SU-DHL-6 (cell line): ENCODE results near the gene SP9.

Source experiments
- H2AFZ ChIP-seq: fragments of 200-600 bp; sonication (generic); 2 replicates; pipeline ENCODE4 v1.6.1; 2014; ENCODE audit warnings: low read depth, mild to moderate bottlenecking, moderate library complexity, mixed read lengths, antibody characterized with exemption, low read length; ENCODE audit not compliant: severe bottlenecking
- H3F3A ChIP-seq: fragments of 200-600 bp; shearing (Covaris generic); 2 replicates; pipeline ENCODE4 v1.6.0; 2016; ENCODE audit warnings: antibody characterized with exemption, mild to moderate bottlenecking; ENCODE audit not compliant: insufficient read depth
- H3K27ac ChIP-seq: fragments of 200-600 bp; sonication (generic); 2 replicates; pipeline ENCODE4 v1.5.1; 2016; ENCODE audit warnings: low read depth, mild to moderate bottlenecking, low read length, moderate library complexity, mixed read lengths
- H3K27me3 ChIP-seq: fragments of 200-600 bp; sonication (generic), shearing (Covaris generic); 2 replicates; pipeline ENCODE4 v1.6.0; 2014; ENCODE audit warnings: mild to moderate bottlenecking, low read length
- H3K36me3 ChIP-seq: fragments of 200-600 bp; sonication (generic); 2 replicates; pipeline ENCODE4 v1.6.1; 2014; ENCODE audit warnings: mild to moderate bottlenecking, low read length, mixed read lengths
- H3K4me2 ChIP-seq: fragments of 300-600, 200-600 bp; shearing (Covaris generic), sonication (generic); 2 replicates; pipeline ENCODE4 v1.6.0; 2014; ENCODE audit warnings: low read length, low read depth, mild to moderate bottlenecking; ENCODE audit not compliant: poor library complexity, severe bottlenecking
- H3K4me3 ChIP-seq: fragments of 200-600 bp; sonication (generic); 2 replicates; pipeline ENCODE4 v1.5.1; 2014; ENCODE audit warnings: antibody characterized with exemption, low read length, mild to moderate bottlenecking, mixed read lengths; ENCODE audit not compliant: insufficient read depth, poor library complexity, severe bottlenecking
- H3K79me2 ChIP-seq: fragments of 200-600 bp; sonication (generic); 2 replicates; pipeline ENCODE4 v1.6.1; 2014; ENCODE audit warnings: mild to moderate bottlenecking, low read length, moderate library complexity; ENCODE audit not compliant: insufficient read depth
- H3K9ac ChIP-seq: fragments of 200-600 bp; sonication (generic); 2 replicates; pipeline ENCODE4 v1.7.0; 2014; ENCODE audit warnings: mild to moderate bottlenecking, low read length
- H3K9me2 ChIP-seq: fragments of 200-600 bp; sonication (generic); replicated peaks from 2 replicates; pipeline ENCODE4 v1.6.1; 2014; ENCODE audit warnings: low read length; ENCODE audit not compliant: insufficient read depth
- H3K9me3 ChIP-seq: fragments of 200-600 bp; sonication (generic); 2 replicates; pipeline ENCODE4 v1.6.1; 2014; ENCODE audit warnings: low read length, mixed read lengths; ENCODE audit not compliant: insufficient read depth
- H4K20me1 ChIP-seq: fragments of 200-600 bp; sonication (generic); 2 replicates; pipeline ENCODE4 v1.6.1; 2014; ENCODE audit warnings: low read depth, mild to moderate bottlenecking, antibody characterized with exemption, low read length, moderate library complexity, mixed read lengths
- EZH2phosphoT487 ChIP-seq: fragments of 200-600 bp; sonication (generic), shearing (Covaris generic); conservative IDR thresholded peaks from 2 replicates; pipeline ENCODE4 v1.6.1; 2018; ENCODE audit warnings: mild to moderate bottlenecking, antibody characterized with exemption, low read length, moderate library complexity, mixed read lengths
- TF ChIP-seq, protein P1 (sequence below): fragments of 200-600 bp; sonication (generic); IDR thresholded peaks from one replicate; pipeline ENCODE4 v1.5.1; 2017; ENCODE audit warnings: antibody characterized with exemption, mild to moderate bottlenecking, low read length, moderate library complexity; ENCODE audit not compliant: insufficient read depth, poor library complexity, severe bottlenecking

SP9 gene

DNA sequence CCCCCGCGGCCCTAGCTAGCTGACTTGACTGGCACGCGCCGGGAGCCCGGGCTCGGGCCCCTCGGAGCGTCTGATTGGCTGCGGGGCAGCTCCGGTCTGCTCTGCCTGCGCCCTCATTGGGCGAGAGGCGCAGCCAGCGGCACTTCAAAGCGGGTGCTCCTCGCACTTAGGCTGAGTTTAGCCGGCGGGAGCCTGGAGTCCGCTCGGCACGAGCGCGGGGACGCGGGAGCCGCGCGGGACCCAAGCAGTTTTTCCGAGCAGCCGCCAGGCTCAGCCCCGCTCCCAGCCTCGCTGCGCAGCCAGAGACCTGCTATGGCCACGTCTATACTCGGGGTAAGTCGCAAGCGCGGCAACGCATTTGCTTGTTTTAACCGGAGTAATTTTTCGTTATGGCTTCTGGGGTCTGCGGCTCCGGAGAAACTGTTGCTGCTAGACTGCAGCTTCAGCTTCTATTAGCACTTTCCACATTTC is at the start of gene SP9:
Gene SP9, plus strand, starts transcription at position 174 of the 471 bp plus-strand sequence. Its CDS starts 139 bp downstream, at position 313.
- Histone ChIP-seq H3K27ac (no peak within 1 kb of the TSS), H3K36me3 (no peaks in the 10 kb centered on the region), H4K20me1 (no peaks in the 10 kb centered on the region), H2AFZ (no peak within 1 kb of the TSS), H3K9ac (no peak within 1 kb of the TSS), H3K9me2 (no peaks in the 10 kb centered on the region), H3K4me2 (no peak within 1 kb of the TSS), H3K9me3 (no peaks in the 10 kb centered on the region), H3F3A (peaks cover 9% of the 10 kb centered on the region; the same call in 1 of the 2 replicates), H3K27me3 (no peaks in the 10 kb centered on the region), H3K4me3 (no peak within 1 kb of the TSS), H3K79me2 (no peaks in the 10 kb centered on the region)
- no peak for TF ChIP-seq EZH2phosphoT487
- TF ChIP-seq, protein P1, sequence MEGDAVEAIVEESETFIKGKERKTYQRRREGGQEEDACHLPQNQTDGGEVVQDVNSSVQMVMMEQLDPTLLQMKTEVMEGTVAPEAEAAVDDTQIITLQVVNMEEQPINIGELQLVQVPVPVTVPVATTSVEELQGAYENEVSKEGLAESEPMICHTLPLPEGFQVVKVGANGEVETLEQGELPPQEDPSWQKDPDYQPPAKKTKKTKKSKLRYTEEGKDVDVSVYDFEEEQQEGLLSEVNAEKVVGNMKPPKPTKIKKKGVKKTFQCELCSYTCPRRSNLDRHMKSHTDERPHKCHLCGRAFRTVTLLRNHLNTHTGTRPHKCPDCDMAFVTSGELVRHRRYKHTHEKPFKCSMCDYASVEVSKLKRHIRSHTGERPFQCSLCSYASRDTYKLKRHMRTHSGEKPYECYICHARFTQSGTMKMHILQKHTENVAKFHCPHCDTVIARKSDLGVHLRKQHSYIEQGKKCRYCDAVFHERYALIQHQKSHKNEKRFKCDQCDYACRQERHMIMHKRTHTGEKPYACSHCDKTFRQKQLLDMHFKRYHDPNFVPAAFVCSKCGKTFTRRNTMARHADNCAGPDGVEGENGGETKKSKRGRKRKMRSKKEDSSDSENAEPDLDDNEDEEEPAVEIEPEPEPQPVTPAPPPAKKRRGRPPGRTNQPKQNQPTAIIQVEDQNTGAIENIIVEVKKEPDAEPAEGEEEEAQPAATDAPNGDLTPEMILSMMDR, result no peak

DNA sequence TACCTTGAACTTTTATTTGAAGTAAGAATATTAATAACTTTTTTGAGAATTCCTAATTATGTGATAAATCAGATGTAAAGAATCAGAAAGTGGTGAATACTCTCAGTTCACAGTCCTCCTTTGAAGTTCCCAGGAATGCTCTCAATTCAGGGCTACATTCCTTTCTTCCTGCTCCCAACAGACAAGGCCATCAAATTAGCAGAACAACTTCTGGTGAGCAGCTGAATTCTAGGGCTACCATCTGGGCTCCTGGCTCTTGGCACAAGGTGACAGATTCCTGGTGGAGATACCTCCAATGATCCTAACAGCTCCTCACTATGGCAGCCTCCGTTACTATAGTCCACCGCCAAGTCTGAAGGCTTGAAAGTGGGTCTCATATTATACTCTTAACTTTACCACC is 48.6 kb upstream of the SP9 start:
- TF ChIP-seq, protein P1, result no peak
- TF ChIP-seq EZH2phosphoT487, result no peak
- no peak overlapping the region for H2AFZ ChIP-seq
- no peaks in the 10 kb centered on the region for H3K36me3 ChIP-seq
- H3K4me3 ChIP-seq, result no peak overlapping the region
- H3K9me3 ChIP-seq, result no peaks in the 10 kb centered on the region
- H3K79me2 ChIP-seq, result no peaks in the 10 kb centered on the region
- no peaks in the 10 kb centered on the region for H3K9me2 ChIP-seq
- H3K9ac ChIP-seq, result no peak overlapping the region
- H3F3A ChIP-seq, result no peaks in the 10 kb centered on the region
- H3K4me2 ChIP-seq, result no peak overlapping the region
- H3K27ac ChIP-seq, result no peak overlapping the region
- H3K27me3 ChIP-seq, result no peaks in the 10 kb centered on the region
- H4K20me1 ChIP-seq, result no peaks in the 10 kb centered on the region

DNA sequence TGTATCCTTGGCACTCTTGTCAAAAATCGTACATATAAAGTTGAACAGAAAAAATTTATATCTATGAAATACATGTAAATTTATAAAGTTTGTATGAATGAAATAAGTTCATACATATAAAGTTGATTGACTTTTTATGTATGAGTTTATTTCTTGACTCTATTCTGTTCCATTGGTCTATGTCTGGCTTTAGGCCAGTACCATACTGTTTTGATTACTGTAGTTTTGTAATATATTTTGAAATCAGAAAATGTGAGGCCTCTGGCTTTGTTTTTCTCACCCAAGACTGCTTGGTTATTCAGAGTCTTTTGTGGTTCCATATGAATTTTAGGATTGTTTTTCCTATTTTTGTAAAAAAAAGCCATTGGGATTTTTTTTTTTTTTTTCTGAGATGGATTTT is 41.8 kb upstream of the SP9 start:
- Histone ChIP-seq H3K9ac (no peak overlapping the region), H3K4me3 (no peak overlapping the region), H3K9me2 (no peaks in the 10 kb centered on the region), H3K4me2 (no peak overlapping the region), H3K27me3 (no peaks in the 10 kb centered on the region), H3F3A (no peaks in the 10 kb centered on the region), H2AFZ (no peak overlapping the region), H3K79me2 (no peaks in the 10 kb centered on the region), H3K36me3 (no peaks in the 10 kb centered on the region), H3K27ac (no peak overlapping the region), H3K9me3 (no peaks in the 10 kb centered on the region), H4K20me1 (no peaks in the 10 kb centered on the region)
- TF ChIP-seq, protein P1, result no peak
